HG02678 (cell line): Measurements from ENCODE around the gene TSEN54.
"Not testable (repeated sequence)": the region's sequence is repeated elsewhere in the genome, so short reads cannot be mapped to it uniquely, and the experiment has no call there.

Experiments
- ATAC-seq: cut with Tn5 transposase; IDR thresholded peaks from one replicate; pipeline ENCODE4 v1.9.1; 2021; ENCODE audit warnings: mild to moderate bottlenecking, moderate library complexity; ENCODE audit not compliant: unreplicated experiment

Gene TSEN54

GRCh38 chr17:75517297-75517865 lies 1.1 kb downstream of the TSEN54 start:
- ATAC-seq: no peak

- ATAC-seq: no peak
These were observed 1.9 kb downstream of the TSEN54 start for GRCh38 chr17:75518201-75518600.

GRCh38 chr17:75518983-75519537 lies 2.7 kb downstream of the TSEN54 start:
- ATAC-seq: no peak

GRCh38 chr17:75520413-75520812 lies 4.1 kb downstream of the TSEN54 start:
- ATAC-seq: not testable (repeated sequence)

GRCh38 chr17:75521290-75521689 lies 5.0 kb downstream of the TSEN54 start:
- no peak for ATAC-seq

- ATAC-seq: no peak
These were observed 5.8 kb downstream of the TSEN54 start for GRCh38 chr17:75521951-75522727.

- no peak for ATAC-seq
These were observed 7.3 kb downstream of the TSEN54 start for GRCh38 chr17:75523647-75524046.

GRCh38 chr17:75524269-75524969 lies 8.1 kb downstream of the TSEN54 start:
- no peak for ATAC-seq

- ATAC-seq: peak; percentile 85
These were observed 8.9 kb downstream of the TSEN54 start, which contains the start of gene LLGL2 for GRCh38 chr17:75524970-75525805. Gene LLGL2, plus strand, starts transcription at chr17:75525697. Its CDS starts 17,730 bp downstream, at chr17:75543427.

GRCh38 chr17:75525806-75526554 lies 9.7 kb downstream of the TSEN54 start:
- no peak for ATAC-seq

- ATAC-seq: no peak
These were observed 10.4 kb downstream of the TSEN54 start for GRCh38 chr17:75526555-75527270.

GRCh38 chr17:75530837-75531720 lies 14.8 kb downstream of the TSEN54 start:
- no peak for ATAC-seq

- no peak for ATAC-seq
These were observed 15.4 kb downstream of the TSEN54 start for GRCh38 chr17:75531721-75532072.

GRCh38 chr17:75535119-75535537 lies 18.8 kb downstream of the TSEN54 start:
- ATAC-seq: peak; percentile 72

GRCh38 chr17:75535871-75536270 lies 19.5 kb downstream of the TSEN54 start:
- no peak for ATAC-seq

- ATAC-seq: no peak
These were observed 20.0 kb downstream of the TSEN54 start for GRCh38 chr17:75536366-75536765.

GRCh38 chr17:75539967-75540729 lies 23.8 kb downstream of the TSEN54 start:
- ATAC-seq: no peak
